IgD-negative memory B cell (primary cell): ENCODE measurements around the gene PHF21A. TPM values are rescaled to one million over a fixed set of nuclear protein-coding genes. Genes with fewer than 3 reads are reported as not detected.

Experiments
- H3K27ac Mint-ChIP-seq, 3 donors: one replicate each; pipeline ENCODE4 v1.8.0; 2020 to 2022; ENCODE audit warnings: mild to moderate bottlenecking in 3 of 3, mixed read lengths in 3 of 3, moderate library complexity in 1 of 3
- H3K27me3 Mint-ChIP-seq: one replicate; pipeline ENCODE4 v1.8.0; 2021; ENCODE audit warnings: mixed read lengths
- H3K36me3 Mint-ChIP-seq: one replicate; pipeline ENCODE4 v1.8.0; 2020; ENCODE audit warnings: mild to moderate bottlenecking, mixed read lengths
- H3K4me1 Mint-ChIP-seq, 3 donors: one replicate each; pipeline ENCODE4 v1.8.0; 2020 to 2022; ENCODE audit warnings: mixed read lengths in 3 of 3, mild to moderate bottlenecking in 1 of 3
- H3K4me3 Mint-ChIP-seq, 4 donors: one replicate each; pipeline ENCODE4 v1.8.0; 2020 to 2022; ENCODE audit warnings: mild to moderate bottlenecking in 4 of 4, mixed read lengths in 4 of 4, moderate library complexity in 3 of 4
- H3K9me3 Mint-ChIP-seq, 3 donors: one replicate each; pipeline ENCODE4 v1.8.0; 2020 to 2021; ENCODE audit warnings: mixed read lengths in 3 of 3, mild to moderate bottlenecking in 1 of 3
- polyA plus RNA-seq: library from polyadenylated mRNA; unstranded; fragments of 300-500 nt; fragmentation: Illumina TruSeq; gene quantifications from one replicate; pipeline ENCODE4 v1.2.3, GENCODE V29; 2021

PHF21A gene
- polyA plus RNA-seq, 1 donor from 2014 or later = 17.2 TPM

DNA sequence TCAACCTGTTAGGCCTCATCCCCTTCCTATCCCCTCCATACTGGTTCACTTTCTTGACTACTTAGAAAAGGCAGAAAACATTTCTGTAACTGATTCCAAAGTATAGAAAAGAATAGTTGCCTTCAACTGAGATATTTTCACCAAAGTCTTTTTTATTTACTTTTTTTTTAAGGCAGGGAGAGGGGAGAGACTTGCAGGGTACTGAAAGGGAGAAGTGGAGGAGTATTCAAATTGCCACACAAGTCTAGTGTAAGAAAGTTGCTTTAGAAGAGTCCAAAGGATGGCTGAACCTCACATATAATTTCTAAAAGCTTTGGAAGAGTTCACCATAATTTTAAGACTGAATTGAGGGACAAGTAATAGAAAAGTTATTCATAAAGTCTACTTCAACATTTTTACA is 6.3 kb downstream of the PHF21A start:
- H3K9me3 Mint-ChIP-seq = peaks cover 0 to 1% (median 0%) of the 10 kb centered on the region in 3 donors
- peak overlapping the region; percentile 45 to 91 (median 58) for H3K27ac Mint-ChIP-seq
- H3K27me3 Mint-ChIP-seq = no peaks in the 10 kb centered on the region
- peak overlapping the region in 1 of 4 donors; percentile 70 for H3K4me3 Mint-ChIP-seq
- H3K36me3 Mint-ChIP-seq = no peaks in the 10 kb centered on the region
- peaks cover 43 to 58% (median 49%) of the 10 kb centered on the region in 3 donors for H3K4me1 Mint-ChIP-seq

DNA sequence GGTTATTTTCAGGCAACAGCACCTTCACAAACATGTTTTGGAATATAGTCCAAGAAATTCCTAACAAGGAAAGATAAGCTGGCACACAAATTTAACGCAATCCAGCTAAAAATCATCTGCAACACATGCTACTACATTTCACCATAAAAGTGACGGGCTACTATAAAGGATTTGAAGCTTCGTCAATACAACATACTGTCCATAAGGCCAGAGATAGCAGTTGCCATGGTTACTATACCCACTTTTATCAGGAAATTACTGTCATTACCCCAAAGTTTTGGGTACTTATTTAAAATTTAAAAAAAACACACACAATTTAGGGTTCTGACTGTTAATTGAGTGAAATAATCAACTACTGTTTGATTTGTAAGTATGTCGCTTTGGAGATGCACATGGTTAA is 6.9 kb downstream of the PHF21A start:
- H3K27ac Mint-ChIP-seq = peak overlapping the region in 1 of 3 donors; percentile 54
- H3K36me3 Mint-ChIP-seq = no peaks in the 10 kb centered on the region
- peaks cover 43 to 53% (median 49%) of the 10 kb centered on the region in 3 donors for H3K4me1 Mint-ChIP-seq
- H3K27me3 Mint-ChIP-seq = no peaks in the 10 kb centered on the region
- peaks cover 0 to 1% (median 0%) of the 10 kb centered on the region in 3 donors for H3K9me3 Mint-ChIP-seq
- peak overlapping the region in 1 of 4 donors; percentile 70 for H3K4me3 Mint-ChIP-seq

DNA sequence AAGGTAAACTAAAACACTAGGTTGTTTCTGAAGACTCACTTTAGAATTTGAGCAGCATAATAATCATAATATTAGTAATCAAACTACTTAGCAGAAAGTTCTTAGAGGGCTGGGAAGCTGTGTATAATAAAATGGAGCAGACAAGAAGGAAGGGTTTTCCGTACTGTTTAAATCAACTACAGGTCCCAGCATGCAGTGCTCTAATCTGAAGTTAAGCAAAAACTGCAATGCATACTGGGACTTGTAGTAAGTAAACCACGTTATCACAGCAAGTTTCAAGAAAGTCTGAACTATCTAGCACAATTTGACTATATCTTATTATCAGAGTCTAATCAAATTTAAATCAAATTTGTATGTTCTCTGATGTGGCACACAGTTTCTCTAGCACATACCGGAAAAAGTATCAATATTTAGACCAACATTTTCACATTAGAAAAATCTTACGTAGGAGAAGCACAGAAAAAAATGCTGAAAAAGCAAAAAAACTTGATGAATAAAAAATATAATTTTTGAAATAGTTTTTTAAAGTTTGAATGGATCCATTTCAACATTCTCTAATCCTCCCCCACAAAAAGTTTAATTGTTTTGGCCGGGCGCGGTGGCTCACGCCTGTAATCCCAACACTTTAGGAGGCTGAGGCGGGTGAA is 8.2 kb downstream of the PHF21A start:
- Mint-ChIP-seq H3K27me3 (no peaks in the 10 kb centered on the region), H3K4me1 (peaks cover 34 to 40% (median 38%) of the 10 kb centered on the region in 3 donors), H3K27ac (peak overlapping the region in 2 of 3 donors; percentile 73 to 80), H3K9me3 (peaks cover 0 to 1% (median 0%) of the 10 kb centered on the region in 3 donors), H3K36me3 (no peaks in the 10 kb centered on the region), H3K4me3 (peak overlapping the region in 2 of 4 donors; percentile 43 to 78)

DNA sequence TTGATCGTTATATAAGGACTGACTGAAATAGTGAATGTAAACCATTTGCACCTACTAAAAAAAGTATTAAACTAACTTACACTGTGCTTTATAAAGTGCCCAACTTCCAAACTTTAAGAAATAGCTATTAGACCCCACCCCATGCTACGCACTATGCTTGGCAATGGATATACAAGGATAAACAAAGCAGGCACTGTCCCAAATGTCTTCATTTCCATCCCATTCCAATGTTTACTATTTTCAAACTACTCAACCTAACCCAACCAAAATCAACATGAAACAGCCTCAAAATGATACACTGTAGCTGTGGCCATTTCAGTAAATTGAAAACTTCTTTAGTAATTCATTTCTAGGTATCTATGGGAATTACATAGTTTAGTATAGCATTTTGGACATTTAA is 12.5 kb downstream of the PHF21A start:
- H3K4me1 Mint-ChIP-seq = peaks cover 19 to 34% (median 20%) of the 10 kb centered on the region in 3 donors
- peaks cover 1% of the 10 kb centered on the region for H3K36me3 Mint-ChIP-seq
- H3K27ac Mint-ChIP-seq = no peak overlapping the region
- no peak overlapping the region for H3K4me3 Mint-ChIP-seq
- peaks cover 0 to 1% (median 0%) of the 10 kb centered on the region in 3 donors for H3K9me3 Mint-ChIP-seq
- H3K27me3 Mint-ChIP-seq = no peaks in the 10 kb centered on the region

DNA sequence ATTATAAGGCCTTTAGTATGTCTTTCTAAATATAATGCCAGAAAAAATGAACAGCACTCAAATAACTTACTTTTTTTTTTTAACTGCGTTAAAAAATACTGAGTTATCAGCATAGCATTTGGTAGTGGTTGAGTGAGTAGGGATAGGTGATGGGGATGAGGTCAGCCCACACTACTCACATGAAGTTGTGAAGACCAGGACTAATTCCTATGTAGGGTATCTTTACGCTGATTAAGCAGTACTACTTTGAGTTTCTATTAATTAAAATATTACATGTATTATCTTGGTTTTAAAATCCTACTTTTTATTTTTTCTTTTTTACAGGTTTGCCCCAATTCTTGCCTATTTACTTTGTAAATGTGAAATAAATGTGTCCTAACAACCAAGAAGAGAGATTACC is 13.5 kb downstream of the PHF21A start:
- H3K4me1 Mint-ChIP-seq = peaks cover 16 to 37% (median 17%) of the 10 kb centered on the region in 3 donors
- no peak overlapping the region for H3K4me3 Mint-ChIP-seq
- H3K9me3 Mint-ChIP-seq = no peaks in the 10 kb centered on the region
- H3K36me3 Mint-ChIP-seq = peaks cover 3% of the 10 kb centered on the region
- H3K27me3 Mint-ChIP-seq = no peaks in the 10 kb centered on the region
- H3K27ac Mint-ChIP-seq = no peak overlapping the region

DNA sequence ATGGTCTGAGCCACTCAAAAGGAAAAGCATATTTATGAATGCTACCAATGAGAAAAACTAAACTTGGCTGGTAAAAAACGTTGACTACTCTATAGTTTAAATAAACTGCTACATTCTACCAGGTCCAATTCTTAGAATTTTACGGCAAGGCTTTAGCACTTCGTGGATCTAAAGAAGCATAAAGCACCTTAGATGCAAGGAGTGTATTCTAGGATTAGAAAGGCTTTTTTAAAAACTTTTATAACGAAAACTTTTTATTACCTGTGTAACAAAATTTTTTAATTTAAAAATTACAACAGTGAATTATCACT is 13.9 kb downstream of the PHF21A start:
- H3K4me3 Mint-ChIP-seq = no peak overlapping the region
- no peak overlapping the region for H3K27ac Mint-ChIP-seq
- H3K27me3 Mint-ChIP-seq = no peaks in the 10 kb centered on the region
- peaks cover 4% of the 10 kb centered on the region for H3K36me3 Mint-ChIP-seq
- H3K9me3 Mint-ChIP-seq = no peaks in the 10 kb centered on the region
- H3K4me1 Mint-ChIP-seq = peaks cover 16 to 39% (median 18%) of the 10 kb centered on the region in 3 donors

DNA sequence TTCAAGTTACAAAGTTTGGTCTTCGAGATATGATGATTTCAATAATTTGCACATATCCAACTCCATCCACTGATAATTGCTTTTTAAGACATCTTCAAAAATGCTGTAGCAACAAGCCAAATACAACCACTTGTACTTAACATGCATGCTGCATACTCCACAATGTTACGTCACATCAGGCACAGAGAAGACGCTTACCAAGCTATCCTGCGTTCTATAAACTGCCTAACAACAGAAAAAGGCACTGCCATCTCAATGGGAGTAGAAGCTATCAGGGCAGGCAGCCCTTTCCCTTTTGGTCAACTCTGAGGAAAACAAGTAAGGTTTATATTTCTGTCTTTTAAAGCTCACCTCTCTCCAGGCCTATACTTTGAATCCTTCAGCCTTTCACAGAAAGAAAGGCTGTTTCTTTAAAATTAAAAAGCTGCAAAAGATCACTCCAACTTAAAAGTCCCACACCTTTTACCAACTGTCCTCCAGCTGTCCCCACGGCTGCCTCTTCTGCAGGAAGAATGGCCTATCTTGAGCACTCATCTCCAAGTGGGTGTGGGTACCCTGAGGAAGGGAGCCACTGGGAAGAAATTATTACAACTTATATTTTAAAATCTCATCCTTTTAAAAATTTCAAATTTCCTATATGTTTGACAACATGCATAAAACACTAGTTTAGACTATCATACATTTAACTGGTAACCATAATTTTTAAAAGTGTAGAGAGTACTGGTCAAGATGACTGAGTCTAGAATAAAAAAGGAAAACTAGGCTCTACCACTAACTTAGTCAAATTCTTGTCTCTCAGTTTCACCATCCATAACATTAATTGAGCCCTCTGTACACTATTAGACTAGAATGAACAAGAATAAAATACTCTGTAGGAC is 14.5 kb downstream of the PHF21A start:
- Mint-ChIP-seq H3K27ac (no peak overlapping the region), H3K9me3 (no peaks in the 10 kb centered on the region), H3K4me3 (no peak overlapping the region), H3K4me1 (peaks cover 16 to 40% (median 18%) of the 10 kb centered on the region in 3 donors), H3K27me3 (no peaks in the 10 kb centered on the region), H3K36me3 (peaks cover 4% of the 10 kb centered on the region)

DNA sequence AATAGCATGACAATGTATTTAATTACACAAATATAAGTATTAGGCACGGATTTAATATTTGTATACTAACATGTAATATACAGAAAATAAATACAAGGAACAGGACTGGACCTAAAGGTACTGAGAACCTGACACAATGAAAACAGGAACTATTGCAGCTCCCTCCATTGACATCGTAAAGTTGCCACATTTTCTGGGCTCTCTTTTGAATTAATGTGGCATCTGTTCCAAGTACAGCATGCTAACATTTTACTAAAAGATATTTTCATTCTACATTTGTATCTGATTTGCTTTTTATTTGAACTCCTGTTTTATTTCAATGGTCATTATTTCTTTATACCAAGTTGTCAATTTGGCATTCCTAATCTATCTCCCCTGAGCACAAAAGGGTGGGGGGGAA is 15.3 kb downstream of the PHF21A start:
- H3K27ac Mint-ChIP-seq = no peak overlapping the region
- H3K4me3 Mint-ChIP-seq = no peak overlapping the region
- peaks cover 4% of the 10 kb centered on the region for H3K36me3 Mint-ChIP-seq
- H3K4me1 Mint-ChIP-seq = peaks cover 21 to 44% (median 23%) of the 10 kb centered on the region in 3 donors
- H3K27me3 Mint-ChIP-seq = no peaks in the 10 kb centered on the region
- H3K9me3 Mint-ChIP-seq = no peaks in the 10 kb centered on the region

DNA sequence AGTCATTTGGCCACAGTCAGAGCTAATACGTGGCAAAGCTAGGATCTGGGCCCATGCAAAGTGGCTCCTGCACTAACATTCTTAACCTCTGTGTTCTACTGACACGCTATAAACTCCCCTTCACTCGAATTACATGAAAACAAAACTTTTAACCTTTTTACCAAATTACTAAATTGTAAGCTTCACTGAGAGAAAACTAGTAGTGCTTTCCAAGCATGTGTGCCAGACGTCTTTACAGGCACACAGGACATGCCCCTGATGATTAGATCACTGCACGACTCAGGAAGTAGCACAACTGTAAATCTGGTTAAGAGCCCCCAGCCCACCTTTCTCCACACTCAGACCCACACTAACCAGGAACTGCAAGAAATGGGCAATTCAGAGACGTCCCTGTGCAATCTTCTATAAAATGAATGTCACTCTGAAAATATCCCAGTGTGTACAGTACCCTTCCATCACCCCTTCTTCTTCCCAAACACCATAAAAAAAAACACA is 16.1 kb downstream of the PHF21A start:
- Mint-ChIP-seq H3K36me3 (peaks cover 4% of the 10 kb centered on the region), H3K4me3 (no peak overlapping the region), H3K27ac (no peak overlapping the region), H3K27me3 (no peaks in the 10 kb centered on the region), H3K4me1 (peaks cover 27 to 50% (median 29%) of the 10 kb centered on the region in 3 donors), H3K9me3 (no peaks in the 10 kb centered on the region)

DNA sequence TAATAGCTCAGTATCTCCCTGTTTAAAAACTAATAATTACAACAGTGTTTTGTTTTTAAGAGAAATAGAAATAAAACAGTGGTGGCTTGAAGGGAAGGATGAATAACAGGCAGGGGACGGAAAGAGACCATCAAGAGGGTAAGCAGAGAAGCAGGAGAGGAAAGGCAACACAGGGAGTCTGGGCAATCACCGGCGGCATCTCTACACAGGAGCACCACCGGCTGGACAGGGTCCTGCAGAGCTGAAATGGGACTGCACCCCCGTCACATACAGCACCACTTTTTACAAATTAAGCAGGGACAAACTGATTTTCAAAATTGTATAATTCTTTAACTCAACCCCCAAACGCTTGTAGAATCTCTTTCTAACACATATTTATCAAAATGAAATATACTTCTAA is 18.4 kb downstream of the PHF21A start:
- Mint-ChIP-seq H3K4me1 (peaks cover 39 to 66% (median 40%) of the 10 kb centered on the region in 3 donors), H3K36me3 (peaks cover 4% of the 10 kb centered on the region), H3K27ac (no peak overlapping the region), H3K27me3 (no peaks in the 10 kb centered on the region), H3K9me3 (no peaks in the 10 kb centered on the region), H3K4me3 (no peak overlapping the region)

DNA sequence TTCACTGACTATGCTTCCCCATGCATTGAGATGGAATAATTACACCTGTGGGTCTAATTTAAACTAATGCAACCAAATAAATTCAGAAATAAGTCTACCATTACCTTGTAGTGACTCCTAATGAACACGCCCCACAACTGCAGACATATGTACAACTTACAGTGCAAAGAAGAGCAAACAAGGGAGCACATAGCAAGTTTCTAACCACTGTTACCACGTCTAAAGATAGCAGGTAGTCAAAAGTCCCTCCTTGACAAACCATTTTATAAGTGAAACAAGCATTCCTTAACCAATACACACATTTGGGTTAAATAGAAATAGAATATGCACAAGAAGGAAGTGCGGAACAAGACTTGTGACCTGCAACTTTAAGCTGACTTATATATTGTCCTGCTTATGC is 20.6 kb downstream of the PHF21A start:
- H3K27ac Mint-ChIP-seq = peak overlapping the region in 1 of 3 donors; percentile 54
- no peaks in the 10 kb centered on the region for H3K27me3 Mint-ChIP-seq
- H3K9me3 Mint-ChIP-seq = no peaks in the 10 kb centered on the region
- peak overlapping the region in 1 of 4 donors; percentile 70 for H3K4me3 Mint-ChIP-seq
- H3K36me3 Mint-ChIP-seq = peaks cover 4% of the 10 kb centered on the region
- H3K4me1 Mint-ChIP-seq = peaks cover 37 to 61% (median 43%) of the 10 kb centered on the region in 3 donors

DNA sequence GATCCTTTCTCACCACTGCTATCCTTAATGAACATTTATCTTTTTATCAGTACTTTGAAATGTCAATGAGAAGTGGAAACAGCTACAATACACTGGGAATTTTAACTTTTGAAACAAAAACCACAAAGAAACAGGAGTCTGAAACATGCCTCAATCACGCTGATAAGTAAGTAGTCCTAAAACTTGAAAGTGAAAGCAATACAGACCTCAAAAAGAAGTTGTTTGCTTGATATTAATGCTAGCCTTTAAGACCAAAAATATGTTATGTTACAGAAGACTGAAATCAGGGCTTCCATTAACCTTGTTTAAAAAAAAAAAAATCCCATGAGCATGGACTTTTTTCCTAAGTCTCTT is 21.3 kb downstream of the PHF21A start:
- peak overlapping the region in 3 of 4 donors; percentile 55 to 71 (median 59) for H3K4me3 Mint-ChIP-seq
- peaks cover 35 to 55% (median 43%) of the 10 kb centered on the region in 3 donors for H3K4me1 Mint-ChIP-seq
- peak overlapping the region in 1 of 3 donors; percentile 27 for H3K27ac Mint-ChIP-seq
- no peaks in the 10 kb centered on the region for H3K27me3 Mint-ChIP-seq
- H3K36me3 Mint-ChIP-seq = peaks cover 4% of the 10 kb centered on the region
- H3K9me3 Mint-ChIP-seq = no peaks in the 10 kb centered on the region

DNA sequence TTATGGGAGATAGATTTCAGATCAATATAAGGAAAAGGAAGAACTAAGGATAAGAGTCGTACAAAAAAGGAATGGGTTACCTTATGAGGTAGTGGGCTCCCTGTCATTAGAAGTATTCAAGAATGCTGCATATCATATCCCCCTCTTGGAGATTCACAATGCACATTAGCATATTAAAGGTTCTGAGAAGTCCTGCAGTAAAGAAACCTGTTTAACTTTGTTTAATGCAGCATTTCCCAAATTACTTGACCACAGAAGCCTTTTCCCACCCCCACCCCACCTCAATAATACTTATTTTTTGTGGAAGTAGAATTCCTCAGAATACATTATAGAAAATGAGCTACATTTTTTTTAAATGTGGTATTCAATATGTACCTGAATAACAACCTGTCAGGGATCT is 30.9 kb downstream of the PHF21A start:
- Mint-ChIP-seq H3K27ac (no peak overlapping the region), H3K9me3 (no peaks in the 10 kb centered on the region), H3K4me1 (peaks cover 0 to 2% (median 2%) of the 10 kb centered on the region in 3 donors), H3K4me3 (no peak overlapping the region), H3K27me3 (no peaks in the 10 kb centered on the region), H3K36me3 (peaks cover 3% of the 10 kb centered on the region)

DNA sequence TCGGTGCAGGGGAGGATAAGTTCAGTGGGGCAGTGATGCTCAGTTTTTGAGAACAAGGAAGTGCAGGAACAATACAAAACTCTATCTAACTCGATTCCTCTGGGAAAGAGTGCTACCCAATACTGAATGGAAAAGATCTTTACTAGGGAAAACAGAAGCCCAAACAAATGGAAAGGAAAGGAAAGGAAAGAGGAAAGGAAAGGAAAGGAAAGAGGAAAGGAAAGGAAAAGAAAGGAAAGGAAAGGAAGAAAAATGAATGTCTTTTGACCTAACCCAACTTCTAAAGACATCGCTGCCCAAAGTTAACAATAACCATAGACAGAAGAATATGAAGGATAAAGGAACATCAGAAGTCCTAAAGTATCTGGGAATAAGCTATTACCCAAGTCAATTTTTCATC is 41.6 kb downstream of the PHF21A start:
- H3K27ac Mint-ChIP-seq = no peak overlapping the region
- H3K9me3 Mint-ChIP-seq = no peaks in the 10 kb centered on the region
- peaks cover 7% of the 10 kb centered on the region for H3K36me3 Mint-ChIP-seq
- no peak overlapping the region for H3K4me3 Mint-ChIP-seq
- no peaks in the 10 kb centered on the region for H3K27me3 Mint-ChIP-seq
- no peaks in the 10 kb centered on the region for H3K4me1 Mint-ChIP-seq

DNA sequence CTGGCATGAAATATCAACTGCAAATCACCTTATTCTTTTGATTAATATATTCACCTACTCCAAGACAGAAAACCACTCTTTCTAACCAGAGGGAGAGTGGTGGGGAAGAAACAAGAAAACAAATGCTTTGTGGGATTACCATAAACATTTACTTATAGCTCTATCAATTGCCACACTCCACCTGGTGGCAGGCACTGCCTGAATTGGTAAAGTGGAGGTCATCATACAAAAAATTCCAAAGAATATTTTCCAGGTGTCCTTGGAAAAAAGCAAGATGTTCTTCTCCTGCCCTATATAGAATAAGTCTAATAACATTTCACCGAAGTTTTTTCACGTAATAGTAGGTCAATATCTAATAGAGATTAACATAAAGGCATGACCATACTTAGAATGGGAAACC is 45.3 kb downstream of the PHF21A start:
- no peak overlapping the region for H3K27ac Mint-ChIP-seq
- peaks cover 0 to 2% (median 0%) of the 10 kb centered on the region in 3 donors for H3K4me1 Mint-ChIP-seq
- H3K9me3 Mint-ChIP-seq = no peaks in the 10 kb centered on the region
- H3K36me3 Mint-ChIP-seq = peaks cover 5% of the 10 kb centered on the region
- no peak overlapping the region for H3K4me3 Mint-ChIP-seq
- H3K27me3 Mint-ChIP-seq = no peaks in the 10 kb centered on the region
